GM18508 (cell line): ENCODE results near the gene CFAP61.

Experiments
- ATAC-seq: cut with Tn5 transposase; IDR thresholded peaks from one replicate; pipeline ENCODE4 v1.9.1; 2021; ENCODE audit warnings: moderate number of reproducible peaks; ENCODE audit not compliant: insufficient read depth, unreplicated experiment

Gene CFAP61

GRCh38 chr20:20259533-20259932 lies 207.2 kb downstream of the CFAP61 start:
- ATAC-seq, result no peak

DNA sequence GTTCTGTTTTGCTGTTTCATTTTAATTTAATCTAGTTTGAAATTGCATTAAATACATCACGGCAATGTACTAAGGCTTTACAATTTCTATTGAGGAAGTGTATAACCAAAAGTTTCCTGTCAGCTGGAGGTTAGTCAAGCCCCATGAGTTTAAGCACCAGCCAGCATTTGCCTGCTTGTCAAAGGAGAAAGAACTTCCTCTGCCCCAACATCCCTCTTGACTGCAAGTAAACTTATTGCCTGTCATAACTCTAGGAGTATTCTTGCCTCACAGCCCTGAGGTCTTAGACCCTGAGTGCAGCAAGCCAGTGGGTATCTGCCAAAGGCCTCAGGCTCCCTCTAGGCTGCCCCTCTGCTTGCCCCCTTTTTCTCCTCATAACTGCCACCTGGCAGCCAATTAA lies 208.8 kb downstream of the CFAP61 start:
- no peak for ATAC-seq

GRCh38 chr20:20265210-20265609 lies 212.9 kb downstream of the CFAP61 start:
- no peak for ATAC-seq

DNA sequence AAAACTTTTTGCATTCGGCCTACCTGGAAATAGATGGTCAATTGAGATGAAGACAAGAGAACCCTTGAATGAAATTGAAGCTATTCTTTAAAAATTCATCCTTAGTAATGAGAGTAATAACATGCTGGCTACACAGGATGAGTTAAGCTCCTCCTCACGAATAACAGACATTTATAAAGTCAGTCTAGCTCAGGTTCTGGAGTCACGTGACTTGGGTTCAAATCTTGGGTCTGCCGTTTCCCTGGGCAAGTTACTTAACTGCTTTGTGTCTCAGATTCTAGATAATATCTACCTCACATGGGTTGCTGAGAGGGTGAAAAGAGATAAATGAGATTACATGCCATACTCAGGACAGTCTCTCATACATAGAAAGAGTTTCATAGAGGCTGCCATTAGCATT lies 214.2 kb downstream of the CFAP61 start:
- no peak for ATAC-seq

DNA sequence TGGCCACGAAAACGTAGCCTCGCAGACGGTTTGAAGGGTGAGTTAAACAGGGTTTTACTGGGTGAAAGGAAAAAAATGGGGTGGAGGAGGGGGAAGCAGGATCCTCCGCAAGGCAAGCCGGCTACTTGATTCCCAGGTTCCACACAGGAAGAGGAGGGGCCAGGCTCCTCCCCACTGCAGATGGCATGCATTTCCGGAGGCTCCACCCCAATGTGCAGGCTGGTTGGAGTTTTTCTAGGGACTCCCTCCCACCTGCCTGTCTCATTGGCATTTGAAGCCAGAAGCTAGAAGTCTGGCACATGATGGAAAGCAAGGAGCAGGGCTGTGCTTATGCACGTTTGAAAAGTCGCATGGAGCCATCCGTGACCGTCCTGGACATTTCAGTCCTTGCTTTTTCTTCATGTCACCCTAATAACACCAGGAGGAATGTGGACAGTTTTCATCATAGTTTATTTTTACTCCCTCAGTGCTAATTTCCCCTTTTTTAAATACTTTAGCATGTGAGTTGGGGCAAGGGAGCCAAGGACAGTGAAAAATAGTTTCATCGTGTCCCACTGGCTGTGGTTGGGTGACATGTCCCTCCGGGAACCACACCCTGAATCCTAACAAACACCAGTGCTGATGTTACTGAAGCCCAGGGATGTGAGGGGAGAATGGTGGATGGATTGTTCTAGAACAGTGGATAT lies 215.5 kb downstream of the CFAP61 start:
- ATAC-seq, result no peak

DNA sequence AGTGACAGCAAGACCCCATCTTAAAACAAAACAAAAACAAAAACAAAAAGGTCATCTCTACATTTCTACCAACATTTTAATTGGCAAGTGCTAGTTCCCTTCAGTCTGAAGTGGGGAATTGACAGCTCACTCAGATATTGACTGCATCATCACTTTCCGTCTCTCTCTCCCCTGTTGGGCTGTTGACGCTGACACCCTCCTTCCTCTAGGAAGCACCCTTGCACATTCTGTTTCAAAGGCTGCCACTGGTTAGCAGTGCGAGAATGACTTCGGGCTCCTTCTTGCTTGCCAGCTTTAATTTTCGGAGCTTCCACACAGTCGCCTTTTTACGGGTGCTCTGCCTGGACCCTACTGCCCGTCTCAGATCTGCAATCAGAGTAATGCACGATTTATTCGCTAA lies 218.9 kb downstream of the CFAP61 start:
- no peak for ATAC-seq

DNA sequence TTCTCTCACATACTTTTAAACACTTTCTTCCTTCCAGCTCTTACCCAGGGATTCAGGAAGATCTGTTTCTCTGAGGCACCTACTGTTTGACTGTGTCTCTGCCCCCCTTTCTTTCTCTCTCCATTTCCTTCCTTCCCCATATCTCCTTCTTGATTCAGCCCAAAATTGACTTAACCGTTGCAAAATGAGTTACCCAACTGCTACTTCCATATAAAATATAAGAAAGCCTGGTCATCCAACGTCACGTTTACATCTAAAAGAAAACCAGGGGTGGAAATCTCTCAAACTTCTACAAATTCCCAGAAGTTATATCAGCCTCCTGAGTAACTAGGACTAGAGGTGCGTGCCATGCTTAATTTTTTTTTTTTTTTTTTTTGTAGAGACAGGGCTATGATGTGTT lies 220.4 kb downstream of the CFAP61 start:
- no peak for ATAC-seq

DNA sequence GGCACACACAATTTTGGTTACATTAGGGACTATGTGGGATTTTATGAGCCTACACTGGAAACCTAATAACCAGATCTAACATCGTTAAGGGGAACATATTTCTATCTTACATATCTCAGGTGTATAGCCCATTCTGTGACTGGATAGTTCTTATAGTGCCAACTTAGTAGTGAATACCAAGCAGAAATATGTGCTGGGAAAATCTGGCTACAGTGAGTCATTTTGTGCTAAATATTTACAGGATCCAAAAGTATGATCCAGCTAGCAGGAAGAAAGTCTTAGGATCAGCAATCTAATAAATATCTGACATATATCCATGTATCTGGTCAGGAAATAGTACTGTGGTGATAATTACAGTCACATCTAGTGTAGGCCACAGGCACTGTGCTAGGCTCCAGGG lies 221.0 kb downstream of the CFAP61 start:
- ATAC-seq, result no peak

GRCh38 chr20:20274821-20275220 lies 222.5 kb downstream of the CFAP61 start:
- ATAC-seq, result no peak

GRCh38 chr20:20275636-20276035 lies 223.3 kb downstream of the CFAP61 start:
- ATAC-seq, result no peak

- ATAC-seq, result no peak
These were observed 224.6 kb downstream of the CFAP61 start for GRCh38 chr20:20276811-20277530.

DNA sequence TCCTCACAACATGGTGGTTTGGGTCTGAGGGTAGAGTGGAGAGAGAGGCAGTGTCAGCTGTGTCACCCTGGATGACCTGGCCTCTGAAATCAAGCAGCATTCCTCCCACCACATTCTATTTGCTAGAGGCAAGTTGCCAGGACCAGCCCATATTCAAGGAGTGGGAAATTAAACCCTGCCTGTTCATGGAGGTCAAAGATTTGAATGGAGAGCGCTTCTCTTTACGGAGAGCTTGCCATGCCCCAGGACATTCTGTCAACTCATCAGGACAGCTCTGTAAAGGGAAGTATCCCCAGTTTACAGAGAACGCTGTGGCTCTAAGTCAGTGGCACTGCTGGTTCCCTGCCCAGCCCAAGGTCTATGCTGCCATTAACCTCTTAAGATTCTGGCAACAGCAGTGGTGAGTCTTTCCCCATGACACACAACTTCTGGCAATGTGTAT lies 225.6 kb downstream of the CFAP61 start:
- no peak for ATAC-seq

DNA sequence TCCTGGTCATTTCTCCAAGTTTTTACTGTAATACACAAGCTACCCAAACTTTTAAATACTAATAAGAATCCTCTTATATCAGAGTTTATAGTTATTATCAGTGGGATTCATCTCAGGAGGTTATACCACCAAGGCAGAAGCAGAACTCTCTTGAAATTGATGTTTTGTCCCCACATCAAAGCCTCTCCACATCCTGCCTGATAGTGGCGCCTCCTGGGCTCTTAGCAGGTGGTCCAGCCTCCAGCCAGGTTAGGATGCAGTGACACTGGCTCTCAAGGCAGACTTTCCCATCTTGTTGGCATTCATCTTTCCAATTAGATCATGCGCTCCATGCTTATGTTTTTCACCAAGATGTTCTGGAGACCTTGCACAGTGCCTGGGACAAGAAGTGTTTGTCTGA lies 233.7 kb downstream of the CFAP61 start:
- no peak for ATAC-seq

DNA sequence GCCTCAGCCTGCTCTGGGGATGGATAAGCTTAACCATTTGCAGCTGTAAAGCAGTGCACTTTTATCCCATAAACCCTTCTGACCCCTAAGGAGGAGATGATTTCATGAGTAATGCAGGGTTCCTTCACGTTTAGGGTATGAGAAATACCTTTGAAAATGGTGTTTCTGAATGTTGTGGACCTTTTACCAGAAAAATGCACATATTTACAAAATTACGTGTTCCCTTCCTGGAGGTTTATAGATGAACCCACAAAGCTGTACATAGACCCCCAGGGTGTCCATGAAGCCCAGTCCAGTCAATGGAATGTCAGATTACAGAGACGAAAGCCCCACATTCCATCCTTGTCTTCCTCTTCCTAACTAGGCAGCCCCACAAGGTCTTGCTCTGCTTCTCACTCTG lies 237.0 kb downstream of the CFAP61 start:
- no peak for ATAC-seq

- ATAC-seq, result no peak
These were observed 240.1 kb downstream of the CFAP61 start for GRCh38 chr20:20292472-20292871.

GRCh38 chr20:20293141-20293540 lies 240.8 kb downstream of the CFAP61 start:
- ATAC-seq, result no peak

DNA sequence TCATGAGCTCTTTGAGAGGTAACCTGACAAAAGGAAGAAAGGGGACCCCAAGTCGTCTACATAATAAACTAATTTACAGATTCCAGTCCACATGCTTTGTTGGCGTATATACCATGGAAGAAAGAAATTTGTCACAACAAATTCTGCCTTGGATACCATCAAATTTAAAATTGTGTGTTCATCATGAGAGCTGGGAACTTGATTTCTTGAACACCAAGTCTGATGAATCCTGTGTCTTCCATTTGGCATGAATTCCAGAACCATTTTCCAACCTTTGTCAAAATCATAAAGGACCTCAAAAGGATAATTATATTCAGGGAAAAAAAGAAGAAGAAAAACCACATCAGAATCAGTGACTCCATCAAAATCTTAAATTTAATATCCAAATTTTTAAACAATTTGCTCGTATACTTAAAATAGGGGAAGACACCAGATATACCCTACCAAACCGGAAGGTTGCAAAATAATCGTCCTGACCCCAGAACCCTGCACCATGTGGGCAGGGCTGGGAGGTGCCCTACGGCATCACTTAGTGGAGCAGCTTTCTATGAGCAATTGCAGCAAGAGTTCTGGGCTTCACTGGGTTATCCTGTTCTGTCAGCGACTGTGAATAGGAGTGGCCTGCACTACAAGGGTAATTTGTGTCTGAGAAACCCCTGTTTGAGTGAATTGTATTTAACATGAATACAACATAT lies 241.5 kb downstream of the CFAP61 start:
- ATAC-seq, result no peak

DNA sequence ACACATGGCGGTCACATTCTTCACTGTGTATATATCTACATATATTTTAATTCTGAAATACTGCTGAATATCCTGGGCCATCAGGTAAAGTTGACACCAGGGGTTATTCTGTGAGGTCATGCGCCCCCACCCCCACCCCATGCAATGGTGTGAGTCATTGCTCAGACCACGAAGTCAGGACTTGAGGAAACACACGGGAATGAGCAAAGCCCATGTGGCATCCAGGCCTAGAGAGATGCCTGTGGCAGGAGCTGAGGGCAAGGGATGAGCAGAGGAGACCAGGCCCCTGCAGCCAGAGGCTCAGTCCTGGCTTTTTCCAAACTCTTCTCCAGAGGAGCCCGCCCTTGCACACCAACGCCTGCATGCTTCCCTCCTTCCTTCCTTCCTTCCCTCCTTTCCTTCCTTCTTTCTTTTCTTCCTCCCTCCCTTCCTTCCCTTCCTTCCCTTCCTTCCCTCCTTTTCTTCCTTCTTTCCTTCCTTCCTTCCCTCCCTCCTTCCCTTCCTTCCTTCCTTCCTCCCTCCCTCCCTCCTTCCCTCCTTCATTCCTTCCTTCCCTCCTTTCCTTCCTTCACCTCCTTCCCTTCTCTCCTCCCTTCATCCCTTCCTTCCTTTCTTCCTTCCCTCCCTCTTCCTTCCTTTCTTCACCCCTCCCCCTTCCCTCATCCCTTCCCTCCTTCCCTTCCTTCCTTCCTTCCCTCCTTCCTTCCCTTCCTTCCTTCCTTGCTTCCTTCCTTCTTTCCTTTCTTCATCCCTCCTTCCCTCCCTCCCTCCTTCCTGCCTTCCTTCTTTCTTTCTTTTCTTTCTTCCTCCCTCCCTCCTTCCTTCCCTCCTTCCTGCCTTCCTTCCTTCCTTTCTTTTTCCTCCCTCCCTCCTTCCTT lies 243.5 kb downstream of the CFAP61 start:
- no peak for ATAC-seq

GRCh38 chr20:20297181-20297580 lies 244.8 kb downstream of the CFAP61 start:
- no peak for ATAC-seq

DNA sequence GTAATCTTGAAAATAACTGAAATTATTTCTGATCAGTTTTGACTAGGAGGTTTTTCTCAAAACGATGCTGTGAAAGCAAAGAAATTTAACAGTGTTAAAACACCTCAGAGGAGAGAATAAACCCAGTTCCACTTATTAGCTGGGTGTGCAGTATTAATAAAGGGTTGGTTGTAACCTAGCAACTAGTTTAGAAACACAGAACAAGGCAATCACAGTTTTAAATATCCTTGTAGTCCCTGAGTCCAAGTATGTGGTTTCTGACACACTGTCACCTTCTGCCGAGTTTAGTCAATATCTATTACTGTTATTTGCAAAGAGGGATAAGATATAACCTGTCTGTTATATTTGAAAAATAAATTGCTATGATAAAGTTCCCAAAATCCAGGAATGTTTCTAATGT lies 245.4 kb downstream of the CFAP61 start:
- ATAC-seq, result no peak
